H1 (cell line): Measurements from ENCODE around the gene PRR14L. TPM values are rescaled to one million over a fixed set of nuclear protein-coding genes. Genes with fewer than 3 reads are reported as not detected.
A peak's percentile ranks its signal among the peaks of the same experiment; 100 is the strongest.

Source experiments
- CTCF ChIA-PET: fragments of 300-600 bp; sonication (Branson Sonifier 250); formaldehyde crosslinking; loops from one replicate; lab custom pipeline; 2021; ENCODE audit not compliant: partially characterized antibody; lab: Charles Lee
- POLR2A ChIA-PET: fragments of 300-600 bp; sonication (Branson Sonifier 250); formaldehyde crosslinking; loops from one replicate; lab custom pipeline; 2021; ENCODE audit warnings: inconsistent platforms; ENCODE audit not compliant: partially characterized antibody; lab: Charles Lee
- DNase-seq, 2 experiments: peaks; one replicate each; pipeline versions ENCODE4 v3.0.0 to v3.0.0-alpha.2; 2010 to 2022; ENCODE audit warnings: low spot score in 2 of 2, low read depth in 1 of 2, mixed read lengths in 1 of 2
- FAIRE-seq: peaks from 2 replicates; lab custom pipeline; 2011; peaks lifted over from hg19 to GRCh38; lab: Jason Lieb, UNC
- H2AFZ ChIP-seq: 2 replicates; pipeline ENCODE4 v1.8.1; 2012; ENCODE audit warnings: low read length, inconsistent platforms
- H2AK5ac ChIP-seq: 2 replicates; pipeline ENCODE4 v1.6.1; 2013; ENCODE audit warnings: low read depth, low read length
- H2BK120ac ChIP-seq: replicated peaks from 2 replicates; pipeline ENCODE3; 2013; ENCODE audit warnings: low read depth, low read length, inconsistent platforms
- H2BK12ac ChIP-seq: 2 replicates; pipeline ENCODE4 v1.6.1; 2013; ENCODE audit warnings: low read depth, low read length
- H2BK15ac ChIP-seq: 2 replicates; pipeline ENCODE4 v1.6.1; 2013; ENCODE audit warnings: low read length
- H2BK20ac ChIP-seq: 2 replicates; pipeline ENCODE4 v1.6.1; 2013; ENCODE audit warnings: low read length
- H2BK5ac ChIP-seq: 2 replicates; pipeline ENCODE4 v1.6.1; 2013; ENCODE audit warnings: low read depth, low read length
- H3K14ac ChIP-seq: 2 replicates; pipeline ENCODE4 v1.6.1; 2013; ENCODE audit warnings: inconsistent platforms; ENCODE audit not compliant: insufficient read length
- H3K18ac ChIP-seq: 2 replicates; pipeline ENCODE4 v1.6.1; 2013; ENCODE audit warnings: low read length; ENCODE audit errors: extremely low read depth
- H3K23ac ChIP-seq: 2 replicates; pipeline ENCODE4 v1.6.1; 2013; ENCODE audit warnings: inconsistent platforms; ENCODE audit not compliant: insufficient read length
- H3K23me2 ChIP-seq: 2 replicates; pipeline ENCODE4 v1.6.1; 2013; ENCODE audit warnings: low read depth, low read length
- H3K27ac ChIP-seq: 2 replicates; pipeline ENCODE4 v1.6.1; 2011; ENCODE audit warnings: low read depth, low read length, inconsistent platforms
- H3K27me3 ChIP-seq, 4 experiments: replicated peaks in 1 of 4; 1 replicate in 1 of 4; 2 replicates in 3 of 4; pipeline versions ENCODE4 v1.6.1 to v1.8.1; 2011 to 2013; ENCODE audit warnings: low read length in 3 of 4, mild to moderate bottlenecking in 3 of 4, inconsistent platforms in 2 of 4, mixed read lengths in 2 of 4, moderate library complexity in 1 of 4; ENCODE audit not compliant: control insufficient read depth in 3 of 4, insufficient read depth in 3 of 4; ENCODE audit errors: extremely low read depth in 1 of 4
- H3K36me3 ChIP-seq, 4 experiments: 2 replicates each; pipeline versions ENCODE4 v1.6.1 to v1.8.1; 2011 to 2013; ENCODE audit warnings: mild to moderate bottlenecking in 4 of 4, low read length in 3 of 4, moderate library complexity in 2 of 4, control low read depth in 1 of 4, inconsistent platforms in 1 of 4; ENCODE audit not compliant: insufficient read depth in 4 of 4, control insufficient read depth in 2 of 4
- H3K4ac ChIP-seq: replicated peaks from 2 replicates; pipeline ENCODE3; 2013; ENCODE audit warnings: low read length, low read depth, mixed read lengths, inconsistent platforms; ENCODE audit not compliant: insufficient read length
- H3K4me1 ChIP-seq, 4 experiments: replicated peaks in 1 of 4; 1 replicate in 1 of 4; 2 replicates in 3 of 4; pipeline versions ENCODE4 v1.6.1 to v1.8.1; 2011 to 2013; ENCODE audit warnings: low read length in 3 of 4, inconsistent platforms in 2 of 4, mixed read lengths in 1 of 4; ENCODE audit not compliant: insufficient read depth in 4 of 4, control insufficient read depth in 3 of 4
- H3K4me2 ChIP-seq, 2 experiments: 2 replicates each; pipeline versions ENCODE4 v1.6.1 to v1.8.1; 2011 to 2013; ENCODE audit warnings: low read depth in 2 of 2, low read length in 2 of 2, control low read depth in 1 of 2, inconsistent platforms in 1 of 2, mild to moderate bottlenecking in 1 of 2; ENCODE audit not compliant: insufficient read depth in 1 of 2
- H3K4me3 ChIP-seq, 4 experiments: fragments of 200-600, 300-600 bp in 1 of 4; sonication (generic), shearing (Covaris generic), sonication (Bioruptor Twin) in 1 of 4; 2 replicates each; pipeline versions ENCODE4 v1.5.1 to v1.8.1; 2011 to 2016; ENCODE audit warnings: low read length in 4 of 4, low read depth in 3 of 4, control low read depth in 2 of 4, inconsistent platforms in 2 of 4, mild to moderate bottlenecking in 2 of 4, mixed read lengths in 1 of 4, moderate library complexity in 1 of 4; ENCODE audit not compliant: insufficient read depth in 2 of 4; ENCODE audit errors: extremely low read depth in 1 of 4
- H3K56ac ChIP-seq: replicated peaks from 2 replicates; pipeline ENCODE3; 2013; ENCODE audit warnings: low read depth, mild to moderate bottlenecking, mixed read lengths, low read length, inconsistent platforms; ENCODE audit not compliant: insufficient read length
- H3K79me1 ChIP-seq: 2 replicates; pipeline ENCODE4 v1.6.1; 2013; ENCODE audit warnings: low read depth, low read length, control low read depth
- H3K79me2 ChIP-seq, 2 experiments: 2 replicates each; pipeline versions ENCODE4 v1.6.1 to v1.8.1; 2012 to 2013; ENCODE audit warnings: low read length in 2 of 2, mild to moderate bottlenecking in 2 of 2, inconsistent platforms in 1 of 2; ENCODE audit not compliant: insufficient read depth in 2 of 2, control insufficient read depth in 1 of 2
- H3K9ac ChIP-seq, 4 experiments: replicated peaks in 1 of 4; 1 replicate in 1 of 4; 2 replicates in 3 of 4; pipeline versions ENCODE4 v1.6.1 to v1.8.1; 2011 to 2013; ENCODE audit warnings: low read depth in 3 of 4, low read length in 3 of 4, control low read depth in 2 of 4, mild to moderate bottlenecking in 2 of 4, moderate library complexity in 2 of 4, inconsistent platforms in 1 of 4; ENCODE audit errors: extremely low read depth in 1 of 4
- H3K9me3 ChIP-seq, 2 experiments: 2 replicates each; pipeline versions ENCODE4 v1.6.1 to v1.8.1; 2012 to 2013; ENCODE audit warnings: mild to moderate bottlenecking in 2 of 2, moderate library complexity in 2 of 2, control low read depth in 1 of 2, inconsistent platforms in 1 of 2, low read depth in 1 of 2, low read length in 1 of 2, mixed read lengths in 1 of 2; ENCODE audit not compliant: insufficient read depth in 2 of 2
- H4K20me1 ChIP-seq, 2 experiments: replicated peaks in 1 of 2; 2 replicates each; pipeline versions ENCODE3 to v1.8.1; 2011 to 2013; ENCODE audit warnings: inconsistent platforms in 2 of 2, low read length in 2 of 2, mild to moderate bottlenecking in 1 of 2; ENCODE audit not compliant: insufficient read depth in 2 of 2, control insufficient read depth in 1 of 2
- H4K5ac ChIP-seq: 2 replicates; pipeline ENCODE4 v1.6.1; 2013; ENCODE audit warnings: low read length, low read depth, mixed read lengths, inconsistent platforms; ENCODE audit not compliant: insufficient read length
- H4K8ac ChIP-seq: 2 replicates; pipeline ENCODE4 v1.8.0; 2013; ENCODE audit warnings: mild to moderate bottlenecking, moderate library complexity, low read length, inconsistent platforms; ENCODE audit not compliant: insufficient read depth; ENCODE audit errors: extremely low read depth
- H4K91ac ChIP-seq: replicated peaks from 2 replicates; pipeline ENCODE3; 2013; ENCODE audit warnings: low read length, mixed read lengths, inconsistent platforms; ENCODE audit not compliant: insufficient read length
- FOSL1 ChIP-seq: IDR thresholded peaks from 2 replicates; pipeline ENCODE4 v1.6.1; 2011; ENCODE audit warnings: mild to moderate bottlenecking, low read depth, low read length, moderate library complexity; ENCODE audit not compliant: insufficient read depth
- RXRA ChIP-seq: IDR thresholded peaks from 2 replicates; pipeline ENCODE4 v1.6.1; 2011; ENCODE audit warnings: low read depth, mild to moderate bottlenecking, low read length, moderate library complexity; ENCODE audit not compliant: insufficient read depth
- SIRT6 ChIP-seq: IDR thresholded peaks from one replicate; pipeline ENCODE4 v1.7.1; 2012; ENCODE audit warnings: low read length, inconsistent platforms
- TCF12 ChIP-seq: IDR thresholded peaks from 2 replicates; pipeline ENCODE4 v1.6.1; 2011; ENCODE audit warnings: low read depth, mild to moderate bottlenecking, low read length
- TEAD4 ChIP-seq: IDR thresholded peaks from 2 replicates; pipeline ENCODE4 v1.6.1; 2012; ENCODE audit warnings: low read depth, low read length, inconsistent platforms, mixed read lengths
- WGBS, 2 experiments: shearing (Covaris generic) in 1 of 2; methylation state at CpG; one replicate each; pipeline versions ENCODE4 v1.1.6 to v1.1.7; 2013 to 2015; ENCODE audit warnings: low lambda C conversion rate in 2 of 2, mixed read lengths in 2 of 2, inconsistent platforms in 1 of 2, low coverage in 1 of 2, missing lambda C conversion rate in 1 of 2; ENCODE audit not compliant: insufficient replicate concordance in 2 of 2, insufficient coverage in 1 of 2, insufficient read length in 1 of 2; ENCODE audit errors: extremely low coverage in 1 of 2, missing lambda C conversion rate in 1 of 2; 5-methylcytosine and 5-hydroxymethylcytosine counted together
- polyA plus RNA-seq, 7 experiments: library from polyadenylated mRNA; depleted of rRNA in 3 of 7; stranded (reverse) in 5 of 7; unstranded in 2 of 7; fragments of >200 nt in 5 of 7; fragments of 200-250 nt in 2 of 7; gene quantifications; 1 replicate in 5 of 7; 2 replicates in 1 of 7; 4 replicates in 1 of 7; pipeline versions ENCODE4 v1.2.1 to v1.2.3, GENCODE V29; 2011 to 2013; ENCODE audit warnings: missing spikeins in 2 of 7, mixed read lengths in 2 of 7
- total RNA-seq: library from RNA; stranded (reverse); fragmentation: NEBNext Ultra II Directional; extraction: Animal tissue kit (Norgen Biotek cat#: 25700); gene quantifications from 2 replicates; pipeline ENCODE4 v1.2.1, GENCODE V29; 2021

The PRR14L gene
- total and polyA plus RNA-seq, 2 of the 8 experiments (the other 6 are each of a cell fraction or from before 2014, with no cell fraction given): 26.5 to 98.6 TPM

DNA sequence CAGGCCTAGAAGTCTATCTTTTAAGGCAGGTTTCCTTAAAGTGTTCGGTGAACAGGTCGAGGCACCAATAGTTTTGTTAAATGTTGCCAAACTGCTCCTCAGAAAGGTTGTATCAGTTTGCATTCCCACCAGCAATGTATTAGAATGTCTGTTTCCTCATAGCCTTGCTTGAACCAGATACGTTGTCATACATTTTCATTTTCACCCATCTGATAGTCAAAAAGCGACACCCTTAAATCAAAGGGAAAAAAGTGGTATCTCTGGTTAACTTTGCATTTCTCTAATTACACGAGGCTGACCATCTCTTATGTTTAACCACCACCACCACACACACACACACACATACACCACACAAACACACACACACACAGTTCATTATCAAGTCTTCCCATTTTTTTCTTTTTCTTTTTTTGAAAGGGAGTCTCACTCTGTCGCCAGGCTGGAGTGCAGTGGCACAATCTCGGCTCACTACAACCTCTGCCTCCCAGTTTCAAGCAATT lies 16.3 kb downstream of the PRR14L start:
- no peak overlapping the region for H3K4me2 ChIP-seq
- no peak overlapping the region for H3K9ac ChIP-seq
- H3K4ac ChIP-seq: no peak overlapping the region
- POLR2A ChIA-PET: interaction anchor here (1.1 to 1.3 kb wide), 3 partner anchors 11 to 20 kb away, joined by 4 to 5 read pairs (median 4); partner anchors contain the start of gene DEPDC5
- FAIRE-seq (no peak), DNase-seq (no peak)
- H2AFZ ChIP-seq: no peak overlapping the region
- no peaks in the 10 kb centered on the region for H3K9me3 ChIP-seq
- H2BK5ac ChIP-seq: no peak overlapping the region
- H3K27ac ChIP-seq: no peak overlapping the region
- peaks cover 10% of the 10 kb centered on the region; the same call in 1 of the 2 replicates for H3K79me1 ChIP-seq
- no peak overlapping the region for H2BK15ac ChIP-seq
- no peak overlapping the region for H3K14ac ChIP-seq
- no peak for TF ChIP-seq FOSL1
- TF ChIP-seq RXRA: no peak
- TF ChIP-seq TEAD4: no peak
- no peak for TF ChIP-seq SIRT6
- no peak for TF ChIP-seq TCF12
- no peak overlapping the region for H2AK5ac ChIP-seq
- no peaks in the 10 kb centered on the region; the same call in 1 of the 2 replicates for H3K23me2 ChIP-seq
- no peak overlapping the region for H4K5ac ChIP-seq
- H2BK120ac ChIP-seq: no peak overlapping the region
- H3K23ac ChIP-seq: no peak overlapping the region
- no peak overlapping the region for H4K8ac ChIP-seq
- H3K4me1 ChIP-seq: no peaks in the 10 kb centered on the region
- peaks cover 5 to 33% (median 19%) of the 10 kb centered on the region in 4 experiments; a peak in 7 of 8 replicates for H3K36me3 ChIP-seq
- H2BK12ac ChIP-seq: no peak overlapping the region
- no peak overlapping the region for H2BK20ac ChIP-seq
- H3K18ac ChIP-seq: no peak overlapping the region
- peaks cover 8 to 85% of the 10 kb centered on the region in 2 experiments; a peak in 3 of 4 replicates for H3K79me2 ChIP-seq
- H4K91ac ChIP-seq: no peak overlapping the region
- peak overlapping the region; percentile 84 for H3K56ac ChIP-seq
- CTCF ChIA-PET: interaction anchor here (0.6 to 1.7 kb wide), 2 partner anchors 73 to 237 kb away, joined by 3 to 6 read pairs; no protein-coding TSS in a partner anchor
- 90% methylated on average over 7 of the region's 7 CpGs; no CpG with 5 or more reads in 1 of the 2 experiments for WGBS, 2 experiments
- H4K20me1 ChIP-seq: peaks cover 8 to 9% of the 10 kb centered on the region in 2 experiments
- no peak overlapping the region for H3K4me3 ChIP-seq
- no peaks in the 10 kb centered on the region for H3K27me3 ChIP-seq
